ENCODE measurements around the gene IFNL4. TPM values are rescaled to one million over a fixed set of nuclear protein-coding genes. Genes with fewer than 3 reads are reported as not detected.

The IFNL4 gene
- total and polyA plus RNA-seq, 2 of the 4 experiments (the other 2 are of a cell fraction) = not detected

- TF ChIP-seq NFE2L2 (IDR thresholded peaks at IDR 0.05; ENCODE audit: low read depth, low read length) = no peak
- TF ChIP-seq CHD1 (IDR thresholded peaks at IDR 0.05; ENCODE audit: low read depth, low read length) = no peak
- TF ChIP-seq SMC3 (IDR thresholded peaks at IDR 0.05; ENCODE audit: low read depth, low read length) = no peak
- TF ChIP-seq USF2 (IDR thresholded peaks at IDR 0.05; ENCODE audit: low read depth, low read length) = no peak
- no peak for TF ChIP-seq RAD21 (IDR thresholded peaks at IDR 0.05; ENCODE audit: low read length)
- no peak for TF ChIP-seq RFX5 (IDR thresholded peaks at IDR 0.05; ENCODE audit: low read depth, low read length)
- no peak for TF ChIP-seq MAZ (IDR thresholded peaks at IDR 0.05; ENCODE audit: borderline replicate concordance, low read depth, low read length)
- TF ChIP-seq FOS (IDR thresholded peaks at IDR 0.05; ENCODE audit: low read depth, low read length) = no peak
- no peak for TF ChIP-seq BHLHE40 (IDR thresholded peaks at IDR 0.05; ENCODE audit: low read depth, low read length)
- TF ChIP-seq ELK1 (IDR thresholded peaks at IDR 0.05; ENCODE audit: borderline replicate concordance, low read depth, low read length) = no peak
- no peak for TF ChIP-seq POLR2A (IDR thresholded peaks at IDR 0.05; ENCODE audit: low read depth, low read length)
Observed at GRCh38 chr19:39246951-39247669, 1.5 kb downstream of the IFNL4 start.

More at GRCh38 chr19:39246951-39247669, 1.5 kb downstream of the IFNL4 start:
- no peak overlapping the region for H3K18ac ChIP-seq (ENCODE audit: low read depth, low read length)
- ChIA-PET POLR2A (ENCODE audit: unreplicated experiment) (no interaction called here), CTCF (interaction anchor here (0.5 kb wide), 1 partner anchor 1980 kb away, joined by 3 read pairs; no protein-coding TSS in a partner anchor)
- no peak overlapping the region for H3K23ac ChIP-seq (ENCODE audit: low read depth, low read length)
- H2AK9ac ChIP-seq (replicated peaks; ENCODE audit: low read depth, low read length, poor library complexity) = no peak overlapping the region
- H3K27me3 ChIP-seq (ENCODE audit: control insufficient read depth, insufficient read depth, low read length) = peaks cover 42% of the 10 kb centered on the region
- no peak overlapping the region for H4K91ac ChIP-seq (ENCODE audit: insufficient read depth, low read depth, low read length)
- H3K4me3 ChIP-seq (ENCODE audit: insufficient read depth, low read depth, low read length) = no peak overlapping the region
- in situ Hi-C loops (cut with MboI; ENCODE audit: low sequenced_read_pairs) (no loop called here), dilution Hi-C loops (cut with HindIII; ENCODE audit: low sequenced_read_pairs, unreplicated experiment) (no loop called here), intact Hi-C loops (cut with micrococcal nuclease) (no loop called here)
- H3K56ac ChIP-seq (ENCODE audit: extremely low read depth, insufficient read depth, low read length) = no peak overlapping the region
- no peak overlapping the region for H3K14ac ChIP-seq (replicated peaks; ENCODE audit: low read depth, low read length)
- no peak overlapping the region for H3K27ac ChIP-seq (ENCODE audit: insufficient read depth, low read length)
- peaks cover 2% of the 10 kb centered on the region; the same call in 1 of the 2 replicates for H3K9me3 ChIP-seq (ENCODE audit: control insufficient read depth, insufficient read depth, low read length)
- no peak overlapping the region for H2BK15ac ChIP-seq (ENCODE audit: low read depth, low read length)
- no peak overlapping the region for H2BK20ac ChIP-seq (ENCODE audit: low read depth, low read length)
- no peak overlapping the region for H3K9ac ChIP-seq (ENCODE audit: low read depth, low read length)
- H3K9me1 ChIP-seq (ENCODE audit: insufficient read depth, low read length) = no peaks in the 10 kb centered on the region
- peak overlapping the region; percentile 7 for H2AFZ ChIP-seq (replicated peaks; ENCODE audit: low read length, poor library complexity)
- ATAC-seq (ENCODE audit: low read depth) = peak; percentile 56
- no peak overlapping the region for H3K4ac ChIP-seq (ENCODE audit: low read depth, low read length)
- H4K20me1 ChIP-seq (ENCODE audit: insufficient read depth, low read length) = no peaks in the 10 kb centered on the region
- BruUV-seq (replicated peaks) = no TSS peak
- WGBS, 2 experiments (ENCODE audit: extremely low coverage in 2 of 2, insufficient read length in 1 of 2) = 21% methylated on average over 25 of the region's 42 CpGs; no CpG with 5 or more reads in 1 of the 2 experiments
- no peaks in the 10 kb centered on the region for H3K36me3 ChIP-seq (ENCODE audit: control insufficient read depth, insufficient read depth, low read length)
- H3K4me1 ChIP-seq (ENCODE audit: control insufficient read depth, insufficient read depth, low read length) = no peaks in the 10 kb centered on the region
- H3K4me2 ChIP-seq (ENCODE audit: low read depth, low read length) = no peak overlapping the region
- no peak overlapping the region for H2BK5ac ChIP-seq (ENCODE audit: low read depth, low read length, poor library complexity, severe bottlenecking)
- H2BK120ac ChIP-seq (ENCODE audit: low read depth, low read length) = no peak overlapping the region
- no peak overlapping the region for H4K8ac ChIP-seq (ENCODE audit: low read depth in 2 of 2, low read length in 2 of 2)
- H2AK5ac ChIP-seq (ENCODE audit: low read depth, low read length) = no peak overlapping the region
- no peak overlapping the region for H4K5ac ChIP-seq (ENCODE audit: low read depth, low read length)
- no peak for DNase-seq
- H3K79me1 ChIP-seq (ENCODE audit: low read depth in 1 of 2, low read length in 2 of 2) = no peaks in the 10 kb centered on the region

Measured in IMR-90 (cell line).